Neural cell (in vitro differentiated cells): ENCODE results near the gene PDE4D. TPM values are rescaled to one million over a fixed set of nuclear protein-coding genes. Genes with fewer than 3 reads are reported as not detected.

Experiments
- H2AFZ ChIP-seq: fragments of 200-600, 300-800 bp; sonication (generic), shearing (Covaris generic); 2 replicates; pipeline ENCODE4 v1.6.0; 2014; ENCODE audit warnings: low read depth, mild to moderate bottlenecking, antibody characterized with exemption, low read length, moderate library complexity
- H3F3A ChIP-seq: fragments of 200-600 bp; shearing (Covaris generic); 2 replicates; pipeline ENCODE4 v1.6.1; 2016; ENCODE audit warnings: mild to moderate bottlenecking, moderate library complexity, mixed read lengths, antibody characterized with exemption, low read length; ENCODE audit not compliant: insufficient read depth, poor library complexity, severe bottlenecking
- H3K27ac ChIP-seq: fragments of 200-600, 300-800 bp; sonication (generic), shearing (Covaris generic); 2 replicates; pipeline ENCODE4 v1.5.1; 2014; ENCODE audit warnings: mild to moderate bottlenecking, low read length, moderate library complexity
- H3K27me3 ChIP-seq: fragments of 300-800, 200-600 bp; sonication (generic), shearing (Covaris generic); 2 replicates; pipeline ENCODE4 v1.6.0; 2014; ENCODE audit warnings: mild to moderate bottlenecking, low read depth, low read length, moderate library complexity; ENCODE audit not compliant: insufficient read depth
- H3K36me3 ChIP-seq: fragments of 300-800, 200-600 bp; sonication (generic), shearing (Covaris generic); 2 replicates; pipeline ENCODE4 v1.5.1; 2014; ENCODE audit warnings: mild to moderate bottlenecking, antibody characterized with exemption, low read length, moderate library complexity; ENCODE audit not compliant: insufficient read depth
- H3K4me2 ChIP-seq: fragments of 300-800, 200-600 bp; sonication (generic), shearing (Covaris generic); 2 replicates; pipeline ENCODE4 v1.6.0; 2014; ENCODE audit warnings: mild to moderate bottlenecking, low read length
- H3K4me3 ChIP-seq: fragments of 300-800, 200-600 bp; sonication (generic), shearing (Covaris generic); 2 replicates; pipeline ENCODE4 v1.5.1; 2014; ENCODE audit warnings: mild to moderate bottlenecking, low read length, moderate library complexity
- H3K79me2 ChIP-seq: fragments of 200-600 bp; shearing (Covaris generic); replicated peaks from 2 replicates; pipeline ENCODE4 v1.6.0; 2014; ENCODE audit warnings: mild to moderate bottlenecking, low read length, moderate library complexity; ENCODE audit not compliant: insufficient read depth
- H3K9ac ChIP-seq: fragments of 300-800, 200-600 bp; sonication (generic), shearing (Covaris generic); 2 replicates; pipeline ENCODE4 v1.6.1; 2016; ENCODE audit warnings: mild to moderate bottlenecking, low read length, mixed read lengths
- H3K9me2 ChIP-seq: fragments of 200-600 bp; shearing (Covaris generic); 2 replicates; pipeline ENCODE4 v1.6.1; 2016; ENCODE audit warnings: mild to moderate bottlenecking, low read length, mixed read lengths; ENCODE audit not compliant: insufficient read depth
- H3K9me3 ChIP-seq: fragments of 200-600, 300-800 bp; sonication (generic), shearing (Covaris generic); 2 replicates; pipeline ENCODE4 v1.6.1; 2016; ENCODE audit warnings: mild to moderate bottlenecking, mixed run types, low read length, moderate library complexity, mixed read lengths
- H4K20me1 ChIP-seq: fragments of 200-600 bp; shearing (Covaris generic); 2 replicates; pipeline ENCODE4 v1.6.1; 2016; ENCODE audit warnings: mild to moderate bottlenecking, mixed run types; ENCODE audit not compliant: insufficient read depth
- EP300 ChIP-seq: fragments of 450-650 bp; conservative IDR thresholded peaks from 2 replicates; pipeline ENCODE4 v1.6.1; 2014; ENCODE audit warnings: antibody characterized with exemption, mild to moderate bottlenecking, moderate library complexity; ENCODE audit not compliant: poor library complexity, severe bottlenecking
- EZH2 ChIP-seq: fragments of 200-600, 300-800 bp; shearing (Covaris generic), sonication (generic); IDR thresholded peaks from 2 replicates; pipeline ENCODE4 v1.6.1; 2014; ENCODE audit warnings: antibody characterized with exemption, low read length, borderline replicate concordance, mild to moderate bottlenecking; ENCODE audit not compliant: insufficient read depth, poor library complexity, severe bottlenecking
- MXI1 ChIP-seq: fragments of 450-650 bp; conservative IDR thresholded peaks from 2 replicates; pipeline ENCODE4 v1.6.1; 2014; ENCODE audit warnings: antibody characterized with exemption, mild to moderate bottlenecking; ENCODE audit not compliant: poor library complexity, severe bottlenecking
- POLR2AphosphoS5 ChIP-seq: IDR thresholded peaks from 2 replicates; pipeline ENCODE4 v1.6.1; 2012
- RAD21 ChIP-seq: fragments of 450-650 bp; conservative IDR thresholded peaks from 2 replicates; pipeline ENCODE4 v1.6.1; 2014; ENCODE audit warnings: antibody characterized with exemption, mild to moderate bottlenecking, moderate library complexity
- SMC3 ChIP-seq: fragments of 450-650 bp; conservative IDR thresholded peaks from 2 replicates; pipeline ENCODE4 v1.6.1; 2014; ENCODE audit warnings: antibody characterized with exemption, mild to moderate bottlenecking, moderate library complexity; ENCODE audit not compliant: poor library complexity
- TAF1 ChIP-seq: IDR thresholded peaks from 2 replicates; pipeline ENCODE4 v1.6.1; 2012; ENCODE audit warnings: low read depth
- polyA plus RNA-seq: library from polyadenylated mRNA; depleted of rRNA; stranded (reverse); fragments of >200 nt; gene quantifications from 2 replicates; pipeline ENCODE4 v1.2.3, GENCODE V29; 2014
- TF ChIP-seq, protein P1 (sequence below): fragments of 450-650 bp; IDR thresholded peaks from 2 replicates; pipeline ENCODE4 v1.5.1; 2014; ENCODE audit warnings: antibody characterized with exemption, mild to moderate bottlenecking, moderate library complexity; ENCODE audit not compliant: poor library complexity, severe bottlenecking
- TF ChIP-seq, protein P2 (sequence below): IDR thresholded peaks from 2 replicates; pipeline ENCODE4 v1.6.1; 2012; ENCODE audit warnings: borderline replicate concordance

The PDE4D gene
- polyA plus RNA-seq, 1 donor from 2014 or later, result 42.8 TPM

DNA sequence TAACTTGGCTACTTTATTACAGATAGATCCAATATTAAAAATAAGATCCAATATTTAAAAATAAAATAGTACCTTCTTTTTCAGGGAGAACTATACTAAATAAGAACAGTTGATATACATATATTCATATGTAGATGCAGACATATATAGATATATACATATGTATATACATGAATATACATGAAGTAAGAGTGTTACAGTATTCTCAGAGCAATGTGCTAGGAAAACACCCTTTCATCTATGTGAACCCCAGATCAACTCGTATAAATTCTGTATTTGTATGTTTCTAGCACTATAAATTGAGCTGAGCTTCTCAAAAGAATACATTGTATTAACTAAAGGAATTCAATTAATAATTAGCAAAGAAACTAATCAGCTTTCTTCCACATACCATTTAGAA lies 287.6 kb downstream of the PDE4D start:
- Histone ChIP-seq H3K27ac (no peak overlapping the region), H4K20me1 (no peaks in the 10 kb centered on the region), H3K9me3 (no peaks in the 10 kb centered on the region), H3K4me3 (no peak overlapping the region), H3K4me2 (no peak overlapping the region), H3K27me3 (no peaks in the 10 kb centered on the region), H3F3A (no peaks in the 10 kb centered on the region), H3K79me2 (no peaks in the 10 kb centered on the region), H2AFZ (no peak overlapping the region), H3K9ac (no peak overlapping the region), H3K36me3 (no peaks in the 10 kb centered on the region), H3K9me2 (no peaks in the 10 kb centered on the region)
- TF ChIP-seq EP300 (no peak), MXI1 (no peak), EZH2 (no peak), TAF1 (no peak), RAD21 (no peak)
- TF ChIP-seq, protein P1, sequence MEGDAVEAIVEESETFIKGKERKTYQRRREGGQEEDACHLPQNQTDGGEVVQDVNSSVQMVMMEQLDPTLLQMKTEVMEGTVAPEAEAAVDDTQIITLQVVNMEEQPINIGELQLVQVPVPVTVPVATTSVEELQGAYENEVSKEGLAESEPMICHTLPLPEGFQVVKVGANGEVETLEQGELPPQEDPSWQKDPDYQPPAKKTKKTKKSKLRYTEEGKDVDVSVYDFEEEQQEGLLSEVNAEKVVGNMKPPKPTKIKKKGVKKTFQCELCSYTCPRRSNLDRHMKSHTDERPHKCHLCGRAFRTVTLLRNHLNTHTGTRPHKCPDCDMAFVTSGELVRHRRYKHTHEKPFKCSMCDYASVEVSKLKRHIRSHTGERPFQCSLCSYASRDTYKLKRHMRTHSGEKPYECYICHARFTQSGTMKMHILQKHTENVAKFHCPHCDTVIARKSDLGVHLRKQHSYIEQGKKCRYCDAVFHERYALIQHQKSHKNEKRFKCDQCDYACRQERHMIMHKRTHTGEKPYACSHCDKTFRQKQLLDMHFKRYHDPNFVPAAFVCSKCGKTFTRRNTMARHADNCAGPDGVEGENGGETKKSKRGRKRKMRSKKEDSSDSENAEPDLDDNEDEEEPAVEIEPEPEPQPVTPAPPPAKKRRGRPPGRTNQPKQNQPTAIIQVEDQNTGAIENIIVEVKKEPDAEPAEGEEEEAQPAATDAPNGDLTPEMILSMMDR, result no peak

DNA sequence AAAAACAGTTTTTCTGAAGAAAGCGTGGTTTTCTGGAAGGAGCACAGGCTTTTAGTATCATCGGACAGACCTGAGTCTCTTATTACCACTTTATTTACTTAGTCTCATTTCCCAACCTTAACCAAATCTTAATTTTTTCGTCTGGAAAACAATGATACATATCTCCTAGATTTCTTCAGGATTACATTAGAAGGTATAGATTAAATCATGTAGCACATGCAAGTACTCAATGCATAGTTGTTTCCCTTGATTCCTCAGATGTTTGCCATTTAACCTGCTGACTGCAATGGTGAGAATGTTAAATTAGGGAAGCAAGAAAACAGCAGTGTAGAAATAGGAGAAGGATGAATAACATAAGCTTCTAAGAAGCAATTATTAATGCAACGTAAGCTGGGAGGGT lies 289.4 kb downstream of the PDE4D start:
- Histone ChIP-seq H2AFZ (no peak overlapping the region), H3K4me3 (no peak overlapping the region), H3K27me3 (no peaks in the 10 kb centered on the region), H4K20me1 (no peaks in the 10 kb centered on the region), H3K36me3 (no peaks in the 10 kb centered on the region), H3K9me3 (no peaks in the 10 kb centered on the region), H3K9ac (no peak overlapping the region), H3K27ac (no peak overlapping the region), H3F3A (no peaks in the 10 kb centered on the region), H3K79me2 (no peaks in the 10 kb centered on the region), H3K9me2 (no peaks in the 10 kb centered on the region), H3K4me2 (no peak overlapping the region)
- no peak for TF ChIP-seq EZH2
- TF ChIP-seq MXI1, result no peak
- no peak for TF ChIP-seq EP300
- TF ChIP-seq SMC3, result no peak
- no peak for TF ChIP-seq RAD21
- TF ChIP-seq, protein P1, result no peak

DNA sequence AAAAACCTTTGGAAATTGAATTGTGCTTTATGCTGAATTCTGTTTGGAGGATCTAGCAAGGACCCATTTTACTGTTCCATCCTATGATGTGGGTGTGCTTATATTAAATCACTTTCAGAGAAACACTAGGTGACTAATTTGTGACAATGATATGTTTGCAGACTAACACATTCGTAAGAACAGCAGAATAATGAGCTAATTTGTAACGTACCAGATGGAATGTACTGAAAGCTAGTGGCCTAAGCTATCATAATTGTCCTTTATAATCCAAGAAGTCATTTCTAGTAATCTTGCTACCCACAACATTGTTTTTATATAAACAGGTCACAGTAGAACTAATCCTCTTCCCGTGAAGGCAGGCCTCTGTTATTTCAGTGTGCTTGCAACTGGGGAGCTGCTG lies 292.5 kb downstream of the PDE4D start:
- no peak overlapping the region for H2AFZ ChIP-seq

More for the DNA sequence above, 292.5 kb downstream of the PDE4D start:
- H4K20me1 ChIP-seq, result no peaks in the 10 kb centered on the region
- H3K27me3 ChIP-seq, result no peaks in the 10 kb centered on the region
- no peak for TF ChIP-seq RAD21
- no peak for TF ChIP-seq EP300
- TF ChIP-seq, protein P2, sequence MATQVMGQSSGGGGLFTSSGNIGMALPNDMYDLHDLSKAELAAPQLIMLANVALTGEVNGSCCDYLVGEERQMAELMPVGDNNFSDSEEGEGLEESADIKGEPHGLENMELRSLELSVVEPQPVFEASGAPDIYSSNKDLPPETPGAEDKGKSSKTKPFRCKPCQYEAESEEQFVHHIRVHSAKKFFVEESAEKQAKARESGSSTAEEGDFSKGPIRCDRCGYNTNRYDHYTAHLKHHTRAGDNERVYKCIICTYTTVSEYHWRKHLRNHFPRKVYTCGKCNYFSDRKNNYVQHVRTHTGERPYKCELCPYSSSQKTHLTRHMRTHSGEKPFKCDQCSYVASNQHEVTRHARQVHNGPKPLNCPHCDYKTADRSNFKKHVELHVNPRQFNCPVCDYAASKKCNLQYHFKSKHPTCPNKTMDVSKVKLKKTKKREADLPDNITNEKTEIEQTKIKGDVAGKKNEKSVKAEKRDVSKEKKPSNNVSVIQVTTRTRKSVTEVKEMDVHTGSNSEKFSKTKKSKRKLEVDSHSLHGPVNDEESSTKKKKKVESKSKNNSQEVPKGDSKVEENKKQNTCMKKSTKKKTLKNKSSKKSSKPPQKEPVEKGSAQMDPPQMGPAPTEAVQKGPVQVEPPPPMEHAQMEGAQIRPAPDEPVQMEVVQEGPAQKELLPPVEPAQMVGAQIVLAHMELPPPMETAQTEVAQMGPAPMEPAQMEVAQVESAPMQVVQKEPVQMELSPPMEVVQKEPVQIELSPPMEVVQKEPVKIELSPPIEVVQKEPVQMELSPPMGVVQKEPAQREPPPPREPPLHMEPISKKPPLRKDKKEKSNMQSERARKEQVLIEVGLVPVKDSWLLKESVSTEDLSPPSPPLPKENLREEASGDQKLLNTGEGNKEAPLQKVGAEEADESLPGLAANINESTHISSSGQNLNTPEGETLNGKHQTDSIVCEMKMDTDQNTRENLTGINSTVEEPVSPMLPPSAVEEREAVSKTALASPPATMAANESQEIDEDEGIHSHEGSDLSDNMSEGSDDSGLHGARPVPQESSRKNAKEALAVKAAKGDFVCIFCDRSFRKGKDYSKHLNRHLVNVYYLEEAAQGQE, result no peak
- TF ChIP-seq MXI1, result no peak
- no peak for TF ChIP-seq SMC3
- no peak for TF ChIP-seq POLR2AphosphoS5
- TF ChIP-seq TAF1, result no peak
- H3F3A ChIP-seq, result no peaks in the 10 kb centered on the region
- H3K9me3 ChIP-seq, result no peaks in the 10 kb centered on the region
- H3K4me3 ChIP-seq, result no peak overlapping the region
- H3K79me2 ChIP-seq, result no peaks in the 10 kb centered on the region
- no peak overlapping the region for H3K9ac ChIP-seq
- no peaks in the 10 kb centered on the region for H3K36me3 ChIP-seq
- no peaks in the 10 kb centered on the region for H3K9me2 ChIP-seq
- H3K27ac ChIP-seq, result no peak overlapping the region
- no peak overlapping the region for H3K4me2 ChIP-seq
